Ascending aorta (tissue), 2 donors: ENCODE results near the gene CEP170B. TPM values are rescaled to one million over a fixed set of nuclear protein-coding genes. Genes with fewer than 3 reads are reported as not detected.

Source experiments
- DNase-seq, 2 donors: peaks; one replicate each; pipeline ENCODE4 v3.0.0-alpha.2; 2019; ENCODE audit warnings: low spot score in 2 of 2
- H3K27ac ChIP-seq, 2 donors: fragments of 200-600 bp; sonication (generic); one replicate each; pipeline ENCODE4 v1.5.1; 2016 to 2017; ENCODE audit warnings: mild to moderate bottlenecking in 1 of 2
- H3K27me3 ChIP-seq: fragments of 200-600 bp; sonication (generic); one replicate; pipeline ENCODE4 v1.5.1; 2017
- H3K36me3 ChIP-seq, 2 donors: fragments of 200-600 bp; sonication (generic); one replicate each; pipeline ENCODE4 v1.5.1; 2016
- H3K4me1 ChIP-seq, 2 donors: fragments of 200-600 bp; sonication (generic); one replicate each; pipeline ENCODE4 v1.5.1; 2016 to 2017; ENCODE audit warnings: mild to moderate bottlenecking in 1 of 2
- H3K4me3 ChIP-seq, 2 donors: fragments of 200-600 bp; sonication (generic); one replicate each; pipeline ENCODE4 v1.5.1; 2016 to 2017; ENCODE audit warnings: mild to moderate bottlenecking in 1 of 2
- H3K9me3 ChIP-seq, 2 donors: fragments of 200-600 bp; sonication (generic); one replicate each; pipeline ENCODE4 v1.5.1; 2016
- intact Hi-C: fragments of 100-400 bp; cut with DNase I; formaldehyde crosslinking; loops from one replicate; pipeline ENCODE4 v1.15.1; 2023
- total RNA-seq: library from RNA; depleted of rRNA; stranded (reverse); fragments of >200 nt; gene quantifications from one replicate; pipeline ENCODE4 v1.1.0, GENCODE V29; 2016
- TF ChIP-seq, protein P1 (sequence below), 3 experiments: fragments of 200-600 bp in 2 of 3; fragments of 450-650 bp in 1 of 3; sonication (generic) in 2 of 3; IDR thresholded peaks; one replicate each; pipeline ENCODE4 v1.5.1; 2016 to 2019; ENCODE audit warnings: antibody characterized with exemption in 3 of 3, mild to moderate bottlenecking in 1 of 3, moderate library complexity in 1 of 3

Gene CEP170B
- total RNA-seq, result 39.1 TPM

DNA sequence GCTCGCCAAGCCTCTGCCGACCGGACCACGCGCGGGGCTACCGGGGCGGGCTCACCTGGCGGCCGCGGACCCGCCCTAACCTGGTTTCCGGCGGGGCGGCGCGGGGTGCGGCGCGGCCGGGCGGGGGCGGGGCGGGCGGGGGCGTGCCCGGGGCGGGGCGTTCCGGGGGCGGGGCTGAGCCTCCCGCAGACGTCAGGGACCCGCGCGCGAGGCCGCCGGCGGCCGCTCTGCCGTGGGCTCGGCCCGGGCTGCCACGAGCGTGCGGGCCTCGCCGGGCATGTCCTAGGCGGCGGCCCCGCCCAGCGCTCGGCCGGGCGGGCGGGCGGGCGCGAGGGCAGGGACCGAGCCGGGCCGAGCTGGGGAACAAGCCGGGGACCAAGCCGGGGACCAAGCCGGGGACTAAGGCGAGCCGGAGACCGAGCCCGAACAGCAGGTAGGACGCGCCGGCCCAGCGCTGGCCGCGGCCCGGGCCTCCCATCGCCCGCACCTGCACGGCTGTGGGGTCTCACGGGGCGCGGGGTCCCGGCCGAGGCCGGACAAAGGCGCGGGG is at the start of gene CEP170B:
TSS of gene CEP170B (plus strand) at position 188 of the 550 bp plus-strand sequence. CDS start 3,183 bp downstream, outside the sequence.
- peaks cover 2 to 8% of the 10 kb centered on the region in 2 donors for H3K36me3 ChIP-seq
- intact Hi-C loops, result loop anchor here (2.0 to 5.0 kb wide), 2 partner anchors 96 to 112 kb away; partner anchors contain the start of gene AHNAK2
- TF ChIP-seq, protein P1, sequence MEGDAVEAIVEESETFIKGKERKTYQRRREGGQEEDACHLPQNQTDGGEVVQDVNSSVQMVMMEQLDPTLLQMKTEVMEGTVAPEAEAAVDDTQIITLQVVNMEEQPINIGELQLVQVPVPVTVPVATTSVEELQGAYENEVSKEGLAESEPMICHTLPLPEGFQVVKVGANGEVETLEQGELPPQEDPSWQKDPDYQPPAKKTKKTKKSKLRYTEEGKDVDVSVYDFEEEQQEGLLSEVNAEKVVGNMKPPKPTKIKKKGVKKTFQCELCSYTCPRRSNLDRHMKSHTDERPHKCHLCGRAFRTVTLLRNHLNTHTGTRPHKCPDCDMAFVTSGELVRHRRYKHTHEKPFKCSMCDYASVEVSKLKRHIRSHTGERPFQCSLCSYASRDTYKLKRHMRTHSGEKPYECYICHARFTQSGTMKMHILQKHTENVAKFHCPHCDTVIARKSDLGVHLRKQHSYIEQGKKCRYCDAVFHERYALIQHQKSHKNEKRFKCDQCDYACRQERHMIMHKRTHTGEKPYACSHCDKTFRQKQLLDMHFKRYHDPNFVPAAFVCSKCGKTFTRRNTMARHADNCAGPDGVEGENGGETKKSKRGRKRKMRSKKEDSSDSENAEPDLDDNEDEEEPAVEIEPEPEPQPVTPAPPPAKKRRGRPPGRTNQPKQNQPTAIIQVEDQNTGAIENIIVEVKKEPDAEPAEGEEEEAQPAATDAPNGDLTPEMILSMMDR (IDR thresholded peaks at IDR 0.05), result no peak
- H3K4me1 ChIP-seq, result peaks cover 4 to 16% of the 10 kb centered on the region in 2 donors
- H3K27ac ChIP-seq, result peak within 1 kb of the TSS; percentile 55 to 80
- no peak for DNase-seq
- no peaks in the 10 kb centered on the region for H3K9me3 ChIP-seq
- H3K27me3 ChIP-seq, result no peaks in the 10 kb centered on the region
- H3K4me3 ChIP-seq, result peak within 1 kb of the TSS; percentile 84 to 90

DNA sequence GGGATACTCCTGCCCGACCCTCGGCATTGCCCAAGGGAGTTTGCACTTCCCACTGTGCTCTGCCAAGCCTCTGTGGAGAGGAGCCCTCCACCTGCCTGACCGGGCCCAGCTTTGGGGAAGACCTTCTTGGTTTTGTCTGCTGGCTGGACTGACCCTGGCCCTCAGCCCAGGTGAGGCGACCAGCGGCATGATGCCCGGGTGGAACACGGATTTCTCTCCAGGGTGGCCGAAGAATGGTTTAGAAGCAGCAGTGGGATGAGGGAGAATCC is 48.5 kb upstream of the CEP170B start:
- H3K9me3 ChIP-seq, result no peaks in the 10 kb centered on the region
- peak in 1 of 2 donors; percentile 66 for DNase-seq
- peak overlapping the region; percentile 94 to 96 for H3K27ac ChIP-seq
- no peaks in the 10 kb centered on the region for H3K27me3 ChIP-seq
- intact Hi-C loops, result no loop called here
- TF ChIP-seq, protein P1 (IDR thresholded peaks at IDR 0.05), result no peak
- H3K36me3 ChIP-seq, result no peaks in the 10 kb centered on the region
- peak overlapping the region; percentile 67 to 83 for H3K4me3 ChIP-seq
- peaks cover 10 to 21% of the 10 kb centered on the region in 2 donors for H3K4me1 ChIP-seq

DNA sequence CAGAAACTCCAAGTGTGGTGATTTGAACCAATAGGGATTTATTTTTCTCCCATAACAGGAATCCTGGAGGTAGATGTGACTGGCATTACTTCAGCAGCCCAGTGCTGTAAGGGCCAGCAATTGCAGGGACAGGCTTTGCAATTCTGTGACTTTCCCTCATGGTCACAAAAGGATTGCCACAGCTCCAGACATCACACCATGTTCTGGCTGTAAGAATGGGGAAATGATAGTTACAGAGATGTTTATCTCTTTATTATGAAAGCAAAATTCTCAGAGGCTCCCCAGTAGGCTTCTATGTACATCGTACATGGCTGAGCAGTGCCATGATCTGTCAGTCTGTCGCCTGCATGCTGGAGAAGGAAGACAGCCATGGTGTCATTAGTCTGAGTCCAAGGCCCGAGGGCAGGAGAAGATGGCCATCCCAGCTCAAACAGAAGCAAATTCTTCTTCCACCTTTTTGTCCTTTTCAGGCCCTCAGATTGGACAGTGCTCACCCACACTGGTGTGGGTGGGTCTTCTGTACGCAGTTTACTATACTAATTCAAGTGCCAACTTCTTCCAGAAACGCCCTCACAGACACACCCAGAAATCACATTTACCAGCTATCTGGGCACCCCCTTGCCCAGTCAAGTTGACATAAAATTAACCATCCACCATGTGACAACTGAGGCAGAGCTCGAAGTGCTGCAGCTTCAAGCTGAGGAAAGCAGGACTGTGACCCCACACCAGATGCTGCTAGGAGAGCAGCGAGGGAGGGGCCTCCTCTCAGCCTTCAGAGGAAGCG is 46.9 kb upstream of the CEP170B start:
- DNase-seq, result no peak
- intact Hi-C loops, result no loop called here

DNA sequence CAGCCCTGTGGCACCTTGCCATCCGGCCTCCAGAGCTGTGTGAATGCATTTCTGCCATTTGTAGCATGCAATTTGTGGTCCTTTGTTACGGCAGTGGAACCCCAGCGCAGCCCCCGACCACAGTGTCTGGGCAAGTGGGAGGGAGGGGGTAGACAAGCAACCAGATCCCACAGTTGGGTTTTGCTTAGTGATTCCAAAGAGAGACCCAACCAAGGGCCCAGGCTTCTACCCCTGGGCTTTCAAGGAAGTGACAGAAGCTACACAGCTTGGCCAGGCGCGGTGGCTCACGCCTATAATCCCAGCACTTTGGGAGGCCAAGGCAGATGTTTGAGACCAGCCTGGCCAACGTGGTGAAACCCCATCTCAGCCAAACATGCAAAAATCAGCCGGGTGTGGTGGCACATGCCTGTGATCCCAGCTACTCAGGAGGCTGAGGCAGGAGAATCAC is 46.3 kb upstream of the CEP170B start:
- H3K4me3 ChIP-seq, result no peak overlapping the region
- no peak overlapping the region for H3K27ac ChIP-seq
- H3K36me3 ChIP-seq, result no peaks in the 10 kb centered on the region
- TF ChIP-seq, protein P1 (IDR thresholded peaks at IDR 0.05), result no peak
- peaks cover 10 to 21% of the 10 kb centered on the region in 2 donors for H3K4me1 ChIP-seq
- no peaks in the 10 kb centered on the region for H3K9me3 ChIP-seq
- no peaks in the 10 kb centered on the region for H3K27me3 ChIP-seq
- DNase-seq, result no peak
- intact Hi-C loops, result no loop called here

More for the DNA sequence above, 46.9 kb upstream of the CEP170B start:
- no peaks in the 10 kb centered on the region for H3K27me3 ChIP-seq
- H3K27ac ChIP-seq, result no peak overlapping the region
- H3K4me1 ChIP-seq, result peaks cover 10 to 21% of the 10 kb centered on the region in 2 donors
- TF ChIP-seq, protein P1 (IDR thresholded peaks at IDR 0.05), result no peak
- no peaks in the 10 kb centered on the region for H3K9me3 ChIP-seq
- H3K36me3 ChIP-seq, result no peaks in the 10 kb centered on the region
- no peak overlapping the region for H3K4me3 ChIP-seq

DNA sequence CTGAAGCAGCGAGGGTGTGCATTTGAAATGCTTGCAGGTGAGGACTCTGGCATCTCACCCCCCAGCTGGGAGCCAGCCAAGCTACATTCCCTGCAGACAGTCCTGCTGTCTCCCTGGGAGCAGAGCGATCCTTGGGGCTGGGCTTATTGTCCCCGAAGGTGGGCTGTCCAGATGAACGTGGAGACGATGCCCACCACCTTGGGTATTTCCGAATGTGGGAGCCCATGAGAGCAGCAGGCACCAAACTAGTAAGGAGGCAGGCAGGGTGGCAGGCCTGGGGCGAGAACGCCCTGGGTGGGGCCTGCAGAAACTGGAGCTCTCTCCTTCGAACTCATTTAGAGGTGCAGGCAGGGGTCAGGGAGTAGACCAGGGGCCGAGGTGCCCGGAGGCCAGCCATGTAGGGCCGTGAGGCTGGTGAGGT is 45.7 kb upstream of the CEP170B start:
- no peak overlapping the region for H3K4me3 ChIP-seq
- H3K27me3 ChIP-seq, result no peaks in the 10 kb centered on the region
- H3K9me3 ChIP-seq, result no peaks in the 10 kb centered on the region
- TF ChIP-seq, protein P1 (IDR thresholded peaks at IDR 0.05), result no peak
- intact Hi-C loops, result no loop called here
- no peak for DNase-seq
- H3K4me1 ChIP-seq, result peaks cover 10 to 18% of the 10 kb centered on the region in 2 donors
- H3K36me3 ChIP-seq, result no peaks in the 10 kb centered on the region
- H3K27ac ChIP-seq, result no peak overlapping the region
